ENCODE measurements around the gene DDX54. TPM values are rescaled to one million over a fixed set of nuclear protein-coding genes. Genes with fewer than 3 reads are reported as not detected.

DDX54 gene
- total RNA-seq, 1 donor: 40.2 TPM

DNA sequence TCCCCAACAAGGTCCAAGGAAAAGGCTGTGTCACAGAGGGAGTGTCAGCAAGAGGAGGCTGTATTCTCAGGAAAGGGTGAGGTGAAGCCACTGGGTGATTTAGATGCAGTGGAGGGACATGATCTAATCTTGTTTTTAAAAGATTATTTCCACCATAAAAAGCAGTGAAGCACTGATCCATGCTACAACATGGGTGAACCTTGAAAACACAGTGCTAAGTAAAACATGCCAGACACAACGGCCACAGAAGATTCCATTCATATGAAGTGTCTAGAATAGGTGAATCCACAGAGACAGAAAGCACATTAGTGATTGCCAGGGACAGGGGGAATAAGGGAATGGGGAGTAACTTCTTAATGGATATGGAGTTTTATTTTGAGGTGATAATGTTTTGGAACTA, 13.0 kb upstream of the DDX54 start:
- DNase-seq (ENCODE audit: insufficient read length, low spot score, missing footprints): no peak
- Histone ChIP-seq H4K20me1 (ENCODE audit: insufficient read depth, low read length) (no peaks in the 10 kb centered on the region), H2AFZ (ENCODE audit: low read length) (peak overlapping the region; percentile 35), H3K4me3 (ENCODE audit: insufficient read depth, low read length) (no peak overlapping the region), H3K4me2 (ENCODE audit: insufficient read depth, low read length) (no peak overlapping the region), H3K27ac (ENCODE audit: low read depth, low read length) (no peak overlapping the region), H3K36me3 (ENCODE audit: insufficient read depth, low read length) (no peaks in the 10 kb centered on the region), H3K27me3 (ENCODE audit: insufficient read depth, low read length) (no peaks in the 10 kb centered on the region), H3K4me1 (ENCODE audit: insufficient read depth, low read length) (peaks cover 25% of the 10 kb centered on the region), H3K79me2 (ENCODE audit: insufficient read depth, low read length) (no peaks in the 10 kb centered on the region), H3K9me3 (ENCODE audit: low read depth, low read length) (no peaks in the 10 kb centered on the region)
- TF ChIP-seq, protein P1, sequence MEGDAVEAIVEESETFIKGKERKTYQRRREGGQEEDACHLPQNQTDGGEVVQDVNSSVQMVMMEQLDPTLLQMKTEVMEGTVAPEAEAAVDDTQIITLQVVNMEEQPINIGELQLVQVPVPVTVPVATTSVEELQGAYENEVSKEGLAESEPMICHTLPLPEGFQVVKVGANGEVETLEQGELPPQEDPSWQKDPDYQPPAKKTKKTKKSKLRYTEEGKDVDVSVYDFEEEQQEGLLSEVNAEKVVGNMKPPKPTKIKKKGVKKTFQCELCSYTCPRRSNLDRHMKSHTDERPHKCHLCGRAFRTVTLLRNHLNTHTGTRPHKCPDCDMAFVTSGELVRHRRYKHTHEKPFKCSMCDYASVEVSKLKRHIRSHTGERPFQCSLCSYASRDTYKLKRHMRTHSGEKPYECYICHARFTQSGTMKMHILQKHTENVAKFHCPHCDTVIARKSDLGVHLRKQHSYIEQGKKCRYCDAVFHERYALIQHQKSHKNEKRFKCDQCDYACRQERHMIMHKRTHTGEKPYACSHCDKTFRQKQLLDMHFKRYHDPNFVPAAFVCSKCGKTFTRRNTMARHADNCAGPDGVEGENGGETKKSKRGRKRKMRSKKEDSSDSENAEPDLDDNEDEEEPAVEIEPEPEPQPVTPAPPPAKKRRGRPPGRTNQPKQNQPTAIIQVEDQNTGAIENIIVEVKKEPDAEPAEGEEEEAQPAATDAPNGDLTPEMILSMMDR (IDR thresholded peaks at IDR 0.05; ENCODE audit: extremely low read depth, low read depth, low read length): no peak

DNA sequence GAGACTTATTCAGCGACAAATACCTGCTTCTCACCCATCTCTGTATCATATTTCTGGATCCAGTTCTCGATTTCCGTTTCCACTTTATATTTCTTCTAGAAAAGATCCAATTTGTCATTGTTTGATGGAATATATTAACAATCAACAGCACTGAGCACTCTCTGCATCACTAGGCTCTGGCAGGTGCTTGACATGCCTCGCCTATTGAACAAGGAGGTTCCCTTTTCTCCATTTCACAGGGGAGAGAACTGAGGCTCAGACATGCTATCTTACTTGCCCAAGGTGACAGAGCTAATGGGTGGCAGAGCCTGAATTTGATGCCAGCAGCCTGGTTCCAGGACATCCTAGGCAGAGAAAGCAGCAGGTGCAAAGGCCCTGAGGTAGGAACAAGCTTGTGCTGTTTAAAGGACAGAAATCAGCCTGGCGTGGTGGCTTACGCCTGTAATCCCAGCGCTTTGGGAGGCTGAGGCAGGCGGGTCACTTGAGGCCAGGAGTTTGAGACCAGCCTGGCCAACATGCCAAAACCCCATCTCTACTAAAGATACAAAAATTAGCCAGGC, 12.3 kb upstream of the DDX54 start:
- TF ChIP-seq, protein P1 (IDR thresholded peaks at IDR 0.05; ENCODE audit: extremely low read depth, low read depth, low read length): no peak
- no peaks in the 10 kb centered on the region for H3K27me3 ChIP-seq (ENCODE audit: insufficient read depth, low read length)
- H3K79me2 ChIP-seq (ENCODE audit: insufficient read depth, low read length): no peaks in the 10 kb centered on the region
- no peak overlapping the region for H3K4me2 ChIP-seq (ENCODE audit: insufficient read depth, low read length)
- H2AFZ ChIP-seq (ENCODE audit: low read length): no peak overlapping the region
- H3K4me3 ChIP-seq (ENCODE audit: insufficient read depth, low read length): no peak overlapping the region
- no peaks in the 10 kb centered on the region for H4K20me1 ChIP-seq (ENCODE audit: insufficient read depth, low read length)
- peaks cover 25% of the 10 kb centered on the region for H3K4me1 ChIP-seq (ENCODE audit: insufficient read depth, low read length)
- H3K9me3 ChIP-seq (ENCODE audit: low read depth, low read length): no peaks in the 10 kb centered on the region
- no peak for DNase-seq (ENCODE audit: insufficient read length, low spot score, missing footprints)
- no peaks in the 10 kb centered on the region for H3K36me3 ChIP-seq (ENCODE audit: insufficient read depth, low read length)
- no peak overlapping the region for H3K27ac ChIP-seq (ENCODE audit: low read depth, low read length)

DNA sequence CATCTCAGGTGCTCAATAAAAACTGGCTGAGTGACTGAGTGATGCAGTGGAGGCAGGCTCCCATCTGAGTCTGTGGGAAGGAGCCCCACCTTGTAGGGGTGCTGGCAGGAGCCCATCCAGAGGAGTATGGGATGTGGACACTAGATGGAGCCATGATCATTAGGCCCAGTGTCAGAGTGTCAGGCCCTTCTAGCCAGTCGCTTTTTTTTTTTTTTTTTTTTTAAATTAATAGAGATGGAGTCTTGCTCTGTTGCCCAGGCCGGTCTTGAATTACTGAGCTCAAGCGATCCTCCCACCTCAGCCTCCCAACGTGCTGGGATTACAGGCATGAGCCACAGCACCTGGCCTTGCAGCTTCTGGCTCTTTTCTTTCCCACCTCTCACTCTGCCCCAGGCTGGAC, 11.7 kb upstream of the DDX54 start:
- no peaks in the 10 kb centered on the region for H4K20me1 ChIP-seq (ENCODE audit: insufficient read depth, low read length)
- H3K36me3 ChIP-seq (ENCODE audit: insufficient read depth, low read length): no peaks in the 10 kb centered on the region
- peaks cover 25% of the 10 kb centered on the region for H3K4me1 ChIP-seq (ENCODE audit: insufficient read depth, low read length)
- H3K79me2 ChIP-seq (ENCODE audit: insufficient read depth, low read length): no peaks in the 10 kb centered on the region
- no peak overlapping the region for H3K4me2 ChIP-seq (ENCODE audit: insufficient read depth, low read length)
- H3K27ac ChIP-seq (ENCODE audit: low read depth, low read length): no peak overlapping the region
- H3K4me3 ChIP-seq (ENCODE audit: insufficient read depth, low read length): no peak overlapping the region
- H2AFZ ChIP-seq (ENCODE audit: low read length): no peak overlapping the region
- TF ChIP-seq, protein P1 (IDR thresholded peaks at IDR 0.05; ENCODE audit: extremely low read depth, low read depth, low read length): peak; percentile 86
- H3K9me3 ChIP-seq (ENCODE audit: low read depth, low read length): no peaks in the 10 kb centered on the region
- DNase-seq (ENCODE audit: insufficient read length, low spot score, missing footprints): peak; percentile 93
- H3K27me3 ChIP-seq (ENCODE audit: insufficient read depth, low read length): no peaks in the 10 kb centered on the region

DNA sequence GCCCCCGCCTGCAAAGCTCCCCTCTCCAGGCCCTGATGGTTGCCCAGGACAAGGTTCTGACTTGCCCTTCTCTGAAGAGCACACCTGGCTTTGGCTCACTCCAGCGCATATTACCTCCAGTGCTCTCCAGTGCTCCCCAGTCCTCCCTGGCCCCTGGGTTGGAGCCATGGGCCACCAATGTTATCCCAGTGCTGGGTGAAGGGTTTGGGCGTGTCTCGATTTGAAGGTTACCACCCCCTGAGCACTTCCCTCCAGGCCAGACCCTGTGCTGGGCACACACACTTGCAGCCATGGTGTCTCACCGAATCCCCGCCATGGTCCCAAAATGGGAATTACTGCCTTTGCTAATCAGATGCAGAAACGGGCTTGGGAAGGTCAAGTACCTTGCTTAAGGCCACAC, 11.3 kb upstream of the DDX54 start:
- Histone ChIP-seq H3K27ac (ENCODE audit: low read depth, low read length) (no peak overlapping the region), H3K36me3 (ENCODE audit: insufficient read depth, low read length) (peaks cover 3% of the 10 kb centered on the region), H3K27me3 (ENCODE audit: insufficient read depth, low read length) (no peaks in the 10 kb centered on the region), H3K79me2 (ENCODE audit: insufficient read depth, low read length) (no peaks in the 10 kb centered on the region), H3K4me1 (ENCODE audit: insufficient read depth, low read length) (peaks cover 25% of the 10 kb centered on the region), H4K20me1 (ENCODE audit: insufficient read depth, low read length) (no peaks in the 10 kb centered on the region), H3K9me3 (ENCODE audit: low read depth, low read length) (no peaks in the 10 kb centered on the region), H3K4me3 (ENCODE audit: insufficient read depth, low read length) (no peak overlapping the region), H2AFZ (ENCODE audit: low read length) (no peak overlapping the region), H3K4me2 (ENCODE audit: insufficient read depth, low read length) (no peak overlapping the region)
- TF ChIP-seq, protein P1 (IDR thresholded peaks at IDR 0.05; ENCODE audit: extremely low read depth, low read depth, low read length): no peak
- DNase-seq (ENCODE audit: insufficient read length, low spot score, missing footprints): no peak

All from osteoblast (primary cell).